ENCODE measurements around the gene DR1.

Gene DR1

GRCh38 chr1:93365813-93366212, 20.1 kb downstream of the DR1 start:
- no peak for DNase-seq (ENCODE audit: low read depth in 1 of 2, low spot score in 1 of 2)
- TF ChIP-seq REST (IDR thresholded peaks at IDR 0.05; ENCODE audit: insufficient replicate concordance, low read depth) (no peak), POLR2AphosphoS5 (IDR thresholded peaks at IDR 0.05; ENCODE audit: low read depth) (no peak), CTCF (IDR thresholded peaks at IDR 0.05; ENCODE audit: insufficient read depth, low read length) (no peak), SPI1 (IDR thresholded peaks at IDR 0.05; ENCODE audit: borderline replicate concordance, low read depth) (no peak), GABPA (IDR thresholded peaks at IDR 0.05; ENCODE audit: low read depth) (no peak)
- Histone ChIP-seq H3K4me3 (replicated peaks; ENCODE audit: insufficient read depth, low read length) (no peak overlapping the region), H3K27me3 (ENCODE audit: insufficient read depth, poor library complexity, severe bottlenecking) (no peaks in the 10 kb centered on the region), H3K27ac (replicated peaks) (no peak overlapping the region)

GRCh38 chr1:93369734-93370133, 24.0 kb downstream of the DR1 start:
- TF ChIP-seq SPI1 (IDR thresholded peaks at IDR 0.05; ENCODE audit: borderline replicate concordance, low read depth): no peak
- TF ChIP-seq REST (IDR thresholded peaks at IDR 0.05; ENCODE audit: insufficient replicate concordance, low read depth): no peak
- no peak for TF ChIP-seq POLR2AphosphoS5 (IDR thresholded peaks at IDR 0.05; ENCODE audit: low read depth)
- TF ChIP-seq CTCF (IDR thresholded peaks at IDR 0.05; ENCODE audit: insufficient read depth, low read length): no peak
- TF ChIP-seq GABPA (IDR thresholded peaks at IDR 0.05; ENCODE audit: low read depth): no peak
- no peak overlapping the region for H3K27ac ChIP-seq (replicated peaks)
- no peak for DNase-seq (ENCODE audit: low read depth in 1 of 2, low spot score in 1 of 2)
- no peaks in the 10 kb centered on the region for H3K27me3 ChIP-seq (ENCODE audit: insufficient read depth, poor library complexity, severe bottlenecking)
- H3K4me3 ChIP-seq (replicated peaks; ENCODE audit: insufficient read depth, low read length): no peak overlapping the region

- no peak overlapping the region for H3K4me3 ChIP-seq (replicated peaks; ENCODE audit: insufficient read depth, low read length)
- H3K27me3 ChIP-seq (ENCODE audit: insufficient read depth, poor library complexity, severe bottlenecking): no peaks in the 10 kb centered on the region
- TF ChIP-seq SPI1 (IDR thresholded peaks at IDR 0.05; ENCODE audit: borderline replicate concordance, low read depth): no peak
- no peak for TF ChIP-seq CTCF (IDR thresholded peaks at IDR 0.05; ENCODE audit: insufficient read depth, low read length)
- no peak for TF ChIP-seq GABPA (IDR thresholded peaks at IDR 0.05; ENCODE audit: low read depth)
- TF ChIP-seq POLR2AphosphoS5 (IDR thresholded peaks at IDR 0.05; ENCODE audit: low read depth): no peak
- no peak for TF ChIP-seq REST (IDR thresholded peaks at IDR 0.05; ENCODE audit: insufficient replicate concordance, low read depth)
- no peak overlapping the region for H3K27ac ChIP-seq (replicated peaks)
- no peak for DNase-seq (ENCODE audit: low read depth in 1 of 2, low spot score in 1 of 2)
Observed at GRCh38 chr1:93374334-93375106, 28.8 kb downstream of the DR1 start.
